Endothelial cell of umbilical vein (primary cell): ENCODE data around the gene HES6. TPM values are rescaled to one million over a fixed set of nuclear protein-coding genes. Genes with fewer than 3 reads are reported as not detected.

Source experiments
- BruUV-seq: library from RNA; stranded (reverse); fragments of 400-500 nt; replicated peaks from 2 replicates; lab custom pipeline; 2021; lab: Mats Ljungman, UMichigan
- CTCF ChIA-PET: fragments of 300-600, 350-600 bp; sonication (Branson Sonifier 250); formaldehyde crosslinking; loops from one replicate; lab custom pipeline; 2021; ENCODE audit warnings: antibody characterized with exemption, inconsistent platforms; lab: Charles Lee
- POLR2A ChIA-PET: fragments of 300-600, 350-600 bp; sonication (Branson Sonifier 250); formaldehyde crosslinking; loops from one replicate; lab custom pipeline; 2021; ENCODE audit warnings: antibody characterized with exemption, inconsistent platforms; lab: Charles Lee
- DNase-seq: peaks from one replicate; pipeline ENCODE4 v3.0.0-alpha.2; 2011; ENCODE audit warnings: low read depth, low spot score
- FAIRE-seq: peaks from 2 replicates; lab custom pipeline; 2011; peaks lifted over from hg19 to GRCh38; lab: Jason Lieb, UNC
- H2AFZ ChIP-seq: 2 replicates; pipeline ENCODE4 v1.6.0; 2012; ENCODE audit warnings: low read depth, low read length, control low read depth, inconsistent platforms
- H3K27ac ChIP-seq: 2 replicates; pipeline ENCODE4 v1.5.1; 2011; ENCODE audit warnings: low read depth, mild to moderate bottlenecking, control low read depth, low read length, moderate library complexity; ENCODE audit not compliant: insufficient read depth
- H3K27me3 ChIP-seq, 2 experiments: 2 replicates each; pipeline versions ENCODE4 v1.6.0 to v1.6.1; 2011; ENCODE audit warnings: low read length in 2 of 2, mixed read lengths in 1 of 2; ENCODE audit not compliant: control insufficient read depth in 2 of 2, insufficient read depth in 2 of 2
- H3K36me3 ChIP-seq, 2 experiments: 2 replicates in 1 of 2; 3 replicates in 1 of 2; pipeline ENCODE4 v1.5.1; 2011; ENCODE audit warnings: low read length in 2 of 2, mild to moderate bottlenecking in 1 of 2, moderate library complexity in 1 of 2; ENCODE audit not compliant: control insufficient read depth in 2 of 2, insufficient read depth in 2 of 2; ENCODE audit errors: extremely low read depth in 1 of 2
- H3K4me1 ChIP-seq: 3 replicates; pipeline ENCODE4 v1.5.1; 2011; ENCODE audit warnings: mild to moderate bottlenecking, low read length; ENCODE audit not compliant: control insufficient read depth, insufficient read depth; ENCODE audit errors: extremely low read depth
- H3K4me2 ChIP-seq: 2 replicates; pipeline ENCODE4 v1.6.1; 2011; ENCODE audit warnings: low read length, control low read depth, mixed read lengths; ENCODE audit not compliant: insufficient read depth
- H3K4me3 ChIP-seq, 3 experiments: fragments of 200-600 bp in 1 of 3; sonication (generic), shearing (Covaris generic) in 1 of 3; replicated peaks in 1 of 3; 2 replicates each; pipeline ENCODE4 v1.5.1; 2011 to 2016; ENCODE audit warnings: control low read depth in 3 of 3, low read length in 3 of 3, mild to moderate bottlenecking in 2 of 3, inconsistent platforms in 1 of 3, low read depth in 1 of 3, moderate library complexity in 1 of 3; ENCODE audit not compliant: insufficient read depth in 1 of 3
- H3K79me2 ChIP-seq: 2 replicates; pipeline ENCODE4 v1.6.0; 2012; ENCODE audit warnings: low read length, inconsistent platforms; ENCODE audit not compliant: control insufficient read depth, insufficient read depth
- H3K9ac ChIP-seq: replicated peaks from 2 replicates; pipeline ENCODE3; 2011; ENCODE audit warnings: low read length, control low read depth; ENCODE audit not compliant: insufficient read depth; ENCODE audit errors: extremely low read depth
- H3K9me1 ChIP-seq: replicated peaks from 3 replicates; pipeline ENCODE4 v1.6.0; 2011; ENCODE audit warnings: mild to moderate bottlenecking, low read length; ENCODE audit not compliant: control insufficient read depth, insufficient read depth; ENCODE audit errors: extremely low read depth
- H3K9me3 ChIP-seq: replicated peaks from 2 replicates; pipeline ENCODE4 v1.5.1; 2012; ENCODE audit warnings: low read length, inconsistent platforms; ENCODE audit not compliant: control insufficient read depth, insufficient read depth
- H4K20me1 ChIP-seq: replicated peaks from 2 replicates; pipeline ENCODE3; 2011; ENCODE audit warnings: mild to moderate bottlenecking, low read length; ENCODE audit not compliant: control insufficient read depth, insufficient read depth; ENCODE audit errors: extremely low read depth
- EZH2 ChIP-seq: IDR thresholded peaks from 2 replicates; pipeline ENCODE4 v1.6.1; 2012; ENCODE audit warnings: borderline replicate concordance, low read depth, mild to moderate bottlenecking, moderate library complexity, low read length, inconsistent platforms; ENCODE audit not compliant: severe bottlenecking
- FOS ChIP-seq: IDR thresholded peaks from 2 replicates; pipeline ENCODE4 v1.6.1; 2011; ENCODE audit warnings: mild to moderate bottlenecking, low read length, moderate library complexity, borderline replicate concordance; ENCODE audit not compliant: insufficient read depth
- GATA2 ChIP-seq: IDR thresholded peaks from 2 replicates; pipeline ENCODE4 v1.7.0; 2011; ENCODE audit warnings: low read depth, mild to moderate bottlenecking, moderate library complexity, mixed read lengths, low read length; ENCODE audit not compliant: insufficient read length, insufficient read depth
- JUN ChIP-seq: IDR thresholded peaks from 2 replicates; pipeline ENCODE4 v1.6.1; 2011; ENCODE audit warnings: borderline replicate concordance, low read depth; ENCODE audit not compliant: insufficient read length, insufficient read depth
- MYC ChIP-seq: IDR thresholded peaks from one replicate; pipeline ENCODE4 v1.6.1; 2011; ENCODE audit warnings: mild to moderate bottlenecking, low read depth, low read length
- POLR2A ChIP-seq: IDR thresholded peaks from 2 replicates; pipeline ENCODE4 v1.6.1; 2012; ENCODE audit warnings: low read depth, mild to moderate bottlenecking, control low read depth, low read length
- POLR2AphosphoS5 ChIP-seq: IDR thresholded peaks from 2 replicates; pipeline ENCODE4 v1.6.1; 2012; ENCODE audit warnings: low read depth, mild to moderate bottlenecking, control low read depth, low read length, moderate library complexity; ENCODE audit not compliant: insufficient read depth
- dilution Hi-C: fragments of 300-500 bp; cut with MboI; formaldehyde crosslinking; loops from one replicate; pipeline ENCODE4 v1.15.0; 2019; ENCODE audit warnings: low sequenced_read_pairs; ENCODE audit not compliant: extremely low pct_ligation_motif_present
- intact Hi-C: fragments of 100-400 bp; cut with micrococcal nuclease; formaldehyde crosslinking; loops from one replicate; pipeline ENCODE4 v1.10.0; 2022
- polyA plus RNA-seq, 4 experiments: library from polyadenylated mRNA; depleted of rRNA in 3 of 4; stranded (reverse) in 3 of 4; unstranded in 1 of 4; fragments of >200 nt; gene quantifications; 2 replicates each; pipeline versions ENCODE4 v1.2.1 to v1.2.3, GENCODE V29; 2011 to 2012; ENCODE audit warnings: missing spikeins in 1 of 4
- total RNA-seq: library from RNA; stranded (reverse); gene quantifications from 2 replicates; pipeline ENCODE4 v1.2.3, GENCODE V29; 2021
- TF ChIP-seq, protein P1 (sequence below): IDR thresholded peaks from 2 replicates; pipeline ENCODE4 v1.6.1; 2011; ENCODE audit not compliant: insufficient read depth, insufficient read length
- TF ChIP-seq, protein P2 (sequence below), 2 donors: IDR thresholded peaks; 1 replicate in 1 of 2; 2 replicates in 1 of 2; pipeline ENCODE4 v1.5.1; 2011; ENCODE audit warnings: low read length in 2 of 2, mild to moderate bottlenecking in 2 of 2, moderate library complexity in 2 of 2, control low read depth in 1 of 2, inconsistent platforms in 1 of 2, low read depth in 1 of 2; ENCODE audit not compliant: insufficient read depth in 1 of 2; ENCODE audit errors: extremely low read depth in 1 of 2

The HES6 gene
- total and polyA plus RNA-seq, 2 donors (not counting 3 experiments of a cell fraction or from before 2014, with no cell fraction given) = 2.2 to 5.1 TPM

DNA sequence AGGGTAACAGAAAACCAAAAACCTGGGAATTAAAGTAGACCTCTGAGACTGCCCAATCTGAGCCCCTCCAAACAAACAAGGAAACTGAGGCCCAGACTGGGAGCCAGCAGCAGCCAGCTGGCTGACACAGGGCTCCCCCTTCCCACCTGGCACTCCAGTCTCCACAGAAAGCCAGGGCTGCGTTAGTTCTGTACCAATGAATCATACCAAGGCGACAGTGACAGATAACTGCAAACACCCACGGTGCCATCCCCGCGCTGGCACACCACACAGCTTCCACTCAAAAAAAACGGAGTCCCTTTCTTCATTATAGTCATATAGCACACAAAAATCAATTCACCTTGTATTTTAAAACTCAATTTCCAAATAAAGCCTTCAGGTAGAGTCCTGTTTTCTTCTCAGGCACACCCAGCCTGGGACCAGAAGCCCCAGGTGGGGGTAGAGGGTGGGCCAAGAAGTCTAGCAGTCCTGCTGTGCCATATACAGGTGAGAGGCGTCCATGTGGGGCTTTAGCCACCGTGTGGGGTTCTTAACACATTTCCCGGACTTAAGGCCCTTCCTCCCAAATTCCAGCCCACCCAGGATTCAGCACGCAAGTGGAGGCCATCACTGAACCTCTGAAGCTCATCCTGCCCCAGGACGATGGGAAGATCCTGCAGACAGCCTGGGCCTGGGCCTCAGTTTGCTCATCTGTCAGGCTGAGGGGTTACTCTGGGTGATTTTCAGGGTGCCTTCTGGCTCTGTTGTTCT lies 47.3 kb upstream of the HES6 start:
- H3K9me3 ChIP-seq = no peaks in the 10 kb centered on the region
- TF ChIP-seq, protein P1, sequence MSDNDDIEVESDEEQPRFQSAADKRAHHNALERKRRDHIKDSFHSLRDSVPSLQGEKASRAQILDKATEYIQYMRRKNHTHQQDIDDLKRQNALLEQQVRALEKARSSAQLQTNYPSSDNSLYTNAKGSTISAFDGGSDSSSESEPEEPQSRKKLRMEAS = no peak
- TF ChIP-seq POLR2A (no peak), FOS (no peak), EZH2 (no peak), POLR2AphosphoS5 (no peak), MYC (no peak), GATA2 (no peak), JUN (no peak)
- TF ChIP-seq, protein P2, sequence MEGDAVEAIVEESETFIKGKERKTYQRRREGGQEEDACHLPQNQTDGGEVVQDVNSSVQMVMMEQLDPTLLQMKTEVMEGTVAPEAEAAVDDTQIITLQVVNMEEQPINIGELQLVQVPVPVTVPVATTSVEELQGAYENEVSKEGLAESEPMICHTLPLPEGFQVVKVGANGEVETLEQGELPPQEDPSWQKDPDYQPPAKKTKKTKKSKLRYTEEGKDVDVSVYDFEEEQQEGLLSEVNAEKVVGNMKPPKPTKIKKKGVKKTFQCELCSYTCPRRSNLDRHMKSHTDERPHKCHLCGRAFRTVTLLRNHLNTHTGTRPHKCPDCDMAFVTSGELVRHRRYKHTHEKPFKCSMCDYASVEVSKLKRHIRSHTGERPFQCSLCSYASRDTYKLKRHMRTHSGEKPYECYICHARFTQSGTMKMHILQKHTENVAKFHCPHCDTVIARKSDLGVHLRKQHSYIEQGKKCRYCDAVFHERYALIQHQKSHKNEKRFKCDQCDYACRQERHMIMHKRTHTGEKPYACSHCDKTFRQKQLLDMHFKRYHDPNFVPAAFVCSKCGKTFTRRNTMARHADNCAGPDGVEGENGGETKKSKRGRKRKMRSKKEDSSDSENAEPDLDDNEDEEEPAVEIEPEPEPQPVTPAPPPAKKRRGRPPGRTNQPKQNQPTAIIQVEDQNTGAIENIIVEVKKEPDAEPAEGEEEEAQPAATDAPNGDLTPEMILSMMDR (IDR thresholded peaks at IDR 0.05; ENCODE audit: extremely low read depth in 1 of 2, insufficient read depth in 1 of 2, low read depth in 1 of 2, low read length in 2 of 2) = no peak
- H3K9ac ChIP-seq = no peak overlapping the region
- H3K9me1 ChIP-seq = no peaks in the 10 kb centered on the region
- FAIRE-seq (no peak), DNase-seq (no peak)
- ChIA-PET POLR2A (no interaction called here), CTCF (interaction anchor here (6.4 kb wide), 1 partner anchor 23 kb away, joined by 39 read pairs; no protein-coding TSS in a partner anchor)
- dilution Hi-C loops = no loop called here
- no peak overlapping the region for H3K4me3 ChIP-seq
- no peaks in the 10 kb centered on the region for H3K36me3 ChIP-seq
- TSS peak; percentile 32 for BruUV-seq
- H4K20me1 ChIP-seq = no peaks in the 10 kb centered on the region
- H3K27me3 ChIP-seq = no peaks in the 10 kb centered on the region
- no peak overlapping the region for H2AFZ ChIP-seq
- H3K4me2 ChIP-seq = peak overlapping the region; percentile 51
- peaks cover 14% of the 10 kb centered on the region for H3K4me1 ChIP-seq
- no peaks in the 10 kb centered on the region for H3K79me2 ChIP-seq
- no peak overlapping the region for H3K27ac ChIP-seq
- intact Hi-C loops = no loop called here
